ENCODE results near the gene SLC6A5. TPM values are rescaled to one million over a fixed set of nuclear protein-coding genes. Genes with fewer than 3 reads are reported as not detected.

The SLC6A5 gene
- total RNA-seq, 1 experiment from 2014 or later = not detected

- TF ChIP-seq CTCF (conservative IDR thresholded peaks at IDR 0.05; ENCODE audit: low read depth, low read length) = no peak
- TF ChIP-seq EZH2 (IDR thresholded peaks at IDR 0.05; ENCODE audit: borderline replicate concordance, low read depth, low read length, poor library complexity, severe bottlenecking) = no peak
- DNase-seq (ENCODE audit: low spot score) = no peak
- CTCF ChIA-PET = no interaction called here
- Histone ChIP-seq H3K27ac (ENCODE audit: low read depth, low read length, poor library complexity, severe bottlenecking) (no peak overlapping the region), H3K36me3 (ENCODE audit: insufficient read depth, low read length, poor library complexity, severe bottlenecking) (no peaks in the 10 kb centered on the region), H3K27me3 (replicated peaks; ENCODE audit: insufficient read depth, low read depth, low read length, poor library complexity) (peaks cover 6% of the 10 kb centered on the region), H3K9me3 (ENCODE audit: low read depth, low read length, poor library complexity, severe bottlenecking) (no peaks in the 10 kb centered on the region), H3K4me1 (ENCODE audit: insufficient read depth, low read length, poor library complexity, severe bottlenecking) (no peaks in the 10 kb centered on the region), H3K4me3 (ENCODE audit: low read depth, low read length, poor library complexity, severe bottlenecking) (no peak overlapping the region)
- intact Hi-C loops (cut with micrococcal nuclease; ENCODE audit: unreplicated experiment) = no loop called here
- no TSS peak for BruUV-seq (replicated peaks)
- POLR2A ChIA-PET (ENCODE audit: low non-redundant PET) = no interaction called here
Measured at GRCh38 chr11:20661850-20662249, 62.4 kb downstream of the SLC6A5 start.

GRCh38 chr11:20668131-20668809 lies 68.9 kb downstream of the SLC6A5 start:
- no peaks in the 10 kb centered on the region for H3K9me3 ChIP-seq (ENCODE audit: low read depth, low read length, poor library complexity, severe bottlenecking)
- H3K27me3 ChIP-seq (replicated peaks; ENCODE audit: insufficient read depth, low read depth, low read length, poor library complexity) = peaks cover 58% of the 10 kb centered on the region
- POLR2A ChIA-PET (ENCODE audit: low non-redundant PET) = no interaction called here
- no peak overlapping the region for H3K27ac ChIP-seq (ENCODE audit: low read depth, low read length, poor library complexity, severe bottlenecking)
- H3K4me3 ChIP-seq (ENCODE audit: low read depth, low read length, poor library complexity, severe bottlenecking) = no peak overlapping the region
- H3K4me1 ChIP-seq (ENCODE audit: insufficient read depth, low read length, poor library complexity, severe bottlenecking) = peaks cover 8% of the 10 kb centered on the region
- intact Hi-C loops (cut with micrococcal nuclease; ENCODE audit: unreplicated experiment) = no loop called here
- TF ChIP-seq CTCF (conservative IDR thresholded peaks at IDR 0.05; ENCODE audit: low read depth, low read length) (no peak), EZH2 (IDR thresholded peaks at IDR 0.05; ENCODE audit: borderline replicate concordance, low read depth, low read length, poor library complexity, severe bottlenecking) (peak; percentile 46)
- no peaks in the 10 kb centered on the region for H3K36me3 ChIP-seq (ENCODE audit: insufficient read depth, low read length, poor library complexity, severe bottlenecking)
- no peak for DNase-seq (ENCODE audit: low spot score)
- CTCF ChIA-PET = no interaction called here
- BruUV-seq (replicated peaks) = no TSS peak

GRCh38 chr11:20668844-20669819 lies 69.7 kb downstream of the SLC6A5 start, which contains the start of gene NELL1:
TSS of gene NELL1 (plus strand) at chr11:20669586.
- no peaks in the 10 kb centered on the region for H3K36me3 ChIP-seq (ENCODE audit: insufficient read depth, low read length, poor library complexity, severe bottlenecking)
- peaks cover 58% of the 10 kb centered on the region for H3K27me3 ChIP-seq (replicated peaks; ENCODE audit: insufficient read depth, low read depth, low read length, poor library complexity)
- intact Hi-C loops (cut with micrococcal nuclease; ENCODE audit: unreplicated experiment) = no loop called here
- peaks cover 8% of the 10 kb centered on the region for H3K4me1 ChIP-seq (ENCODE audit: insufficient read depth, low read length, poor library complexity, severe bottlenecking)
- BruUV-seq (replicated peaks) = no TSS peak
- DNase-seq (ENCODE audit: low spot score) = peak; percentile 21
- ChIA-PET CTCF (no interaction called here), POLR2A (ENCODE audit: low non-redundant PET) (no interaction called here)
- H3K4me3 ChIP-seq (ENCODE audit: low read depth, low read length, poor library complexity, severe bottlenecking) = peak within 1 kb of the TSS; percentile 35
- no peaks in the 10 kb centered on the region for H3K9me3 ChIP-seq (ENCODE audit: low read depth, low read length, poor library complexity, severe bottlenecking)
- no peak for TF ChIP-seq EZH2 (IDR thresholded peaks at IDR 0.05; ENCODE audit: borderline replicate concordance, low read depth, low read length, poor library complexity, severe bottlenecking)
- TF ChIP-seq CTCF (conservative IDR thresholded peaks at IDR 0.05; ENCODE audit: low read depth, low read length) = no peak
- H3K27ac ChIP-seq (ENCODE audit: low read depth, low read length, poor library complexity, severe bottlenecking) = no peak within 1 kb of the TSS

Data from A673 (cell line).